Measurements from ENCODE around the gene CHRNA3. TPM values are rescaled to one million over a fixed set of nuclear protein-coding genes. Genes with fewer than 3 reads are reported as not detected.

The CHRNA3 gene
- total RNA-seq, 1 experiment from 2014 or later = not detected

DNA sequence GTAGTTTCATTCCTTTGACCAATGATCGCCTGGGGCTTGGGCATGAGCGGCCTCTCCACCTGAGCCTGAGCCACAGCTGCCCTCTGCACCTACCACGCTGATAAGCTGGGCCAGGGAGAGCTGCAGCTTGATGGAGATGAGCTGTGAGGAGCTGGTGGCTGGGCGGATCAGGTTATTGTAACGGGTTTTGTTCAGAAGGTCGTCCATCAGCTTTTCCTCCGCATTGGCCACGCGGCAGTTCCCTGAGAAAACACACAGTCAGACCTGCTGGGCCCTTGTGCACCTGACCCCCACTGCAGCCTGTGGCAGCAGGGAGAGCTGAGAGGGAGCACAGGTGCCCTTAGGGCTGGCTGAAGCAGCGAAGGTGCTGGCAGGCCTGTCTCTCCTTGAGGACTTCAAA lies 14.6 kb upstream of the CHRNA3 start:
- peaks cover under 1 to 4% of the 10 kb centered on the region in 2 experiments; a peak in 2 of 4 replicates for H3K4me1 ChIP-seq (ENCODE audit: control insufficient read depth in 1 of 2, insufficient read depth in 2 of 2, low read length in 2 of 2)
- peaks cover 6 to 9% of the 10 kb centered on the region in 2 experiments; a peak in 1 of 4 replicates for H3K9me3 ChIP-seq (ENCODE audit: control insufficient read depth in 1 of 2, insufficient read depth in 1 of 2, low read depth in 1 of 2, low read length in 2 of 2)
- DNase-seq (ENCODE audit: low read depth, low spot score) (no peak), ATAC-seq (no peak)
- POLR2A ChIA-PET = no interaction called here
- CTCF ChIA-PET = no interaction called here
- RAD21 ChIA-PET (ENCODE audit: low non-redundant PET in 1 of 2, low total read pairs in 2 of 2, uncharacterized antibody in 2 of 2, unreplicated experiment in 2 of 2) = no interaction called here
- no peaks in the 10 kb centered on the region for H3K79me2 ChIP-seq (ENCODE audit: insufficient read depth, low read length)
- H3K27ac ChIP-seq (ENCODE audit: low read depth, low read length) = no peak overlapping the region
- no peak overlapping the region for H3K4me3 ChIP-seq (replicated peaks in 1 of 2; ENCODE audit: low read depth in 1 of 2, low read length in 2 of 2)
- no peaks in the 10 kb centered on the region for H3K9me2 ChIP-seq (ENCODE audit: insufficient read depth)
- no peaks in the 10 kb centered on the region for H3K27me3 ChIP-seq (ENCODE audit: insufficient read depth, low read length)
- TF ChIP-seq TCF7L2 (IDR thresholded peaks at IDR 0.05; ENCODE audit: borderline replicate concordance, extremely low read depth, insufficient read depth, insufficient read length) (no peak), SIN3A (IDR thresholded peaks at IDR 0.05; ENCODE audit: low read depth) (no peak), SRF (IDR thresholded peaks at IDR 0.05; ENCODE audit: low read depth) (no peak), EZH2 (IDR thresholded peaks at IDR 0.05) (no peak), CEBPB (IDR thresholded peaks at IDR 0.05; ENCODE audit: low read depth) (no peak), POLR2AphosphoS5 (IDR thresholded peaks at IDR 0.05; ENCODE audit: low read depth, low read length) (no peak)
- TF ChIP-seq, protein P1, sequence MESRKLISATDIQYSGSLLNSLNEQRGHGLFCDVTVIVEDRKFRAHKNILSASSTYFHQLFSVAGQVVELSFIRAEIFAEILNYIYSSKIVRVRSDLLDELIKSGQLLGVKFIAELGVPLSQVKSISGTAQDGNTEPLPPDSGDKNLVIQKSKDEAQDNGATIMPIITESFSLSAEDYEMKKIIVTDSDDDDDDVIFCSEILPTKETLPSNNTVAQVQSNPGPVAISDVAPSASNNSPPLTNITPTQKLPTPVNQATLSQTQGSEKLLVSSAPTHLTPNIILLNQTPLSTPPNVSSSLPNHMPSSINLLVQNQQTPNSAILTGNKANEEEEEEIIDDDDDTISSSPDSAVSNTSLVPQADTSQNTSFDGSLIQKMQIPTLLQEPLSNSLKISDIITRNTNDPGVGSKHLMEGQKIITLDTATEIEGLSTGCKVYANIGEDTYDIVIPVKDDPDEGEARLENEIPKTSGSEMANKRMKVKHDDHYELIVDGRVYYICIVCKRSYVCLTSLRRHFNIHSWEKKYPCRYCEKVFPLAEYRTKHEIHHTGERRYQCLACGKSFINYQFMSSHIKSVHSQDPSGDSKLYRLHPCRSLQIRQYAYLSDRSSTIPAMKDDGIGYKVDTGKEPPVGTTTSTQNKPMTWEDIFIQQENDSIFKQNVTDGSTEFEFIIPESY (IDR thresholded peaks at IDR 0.05; ENCODE audit: extremely low read depth, insufficient replicate concordance, low read length) = no peak
- TF ChIP-seq, protein P2, sequence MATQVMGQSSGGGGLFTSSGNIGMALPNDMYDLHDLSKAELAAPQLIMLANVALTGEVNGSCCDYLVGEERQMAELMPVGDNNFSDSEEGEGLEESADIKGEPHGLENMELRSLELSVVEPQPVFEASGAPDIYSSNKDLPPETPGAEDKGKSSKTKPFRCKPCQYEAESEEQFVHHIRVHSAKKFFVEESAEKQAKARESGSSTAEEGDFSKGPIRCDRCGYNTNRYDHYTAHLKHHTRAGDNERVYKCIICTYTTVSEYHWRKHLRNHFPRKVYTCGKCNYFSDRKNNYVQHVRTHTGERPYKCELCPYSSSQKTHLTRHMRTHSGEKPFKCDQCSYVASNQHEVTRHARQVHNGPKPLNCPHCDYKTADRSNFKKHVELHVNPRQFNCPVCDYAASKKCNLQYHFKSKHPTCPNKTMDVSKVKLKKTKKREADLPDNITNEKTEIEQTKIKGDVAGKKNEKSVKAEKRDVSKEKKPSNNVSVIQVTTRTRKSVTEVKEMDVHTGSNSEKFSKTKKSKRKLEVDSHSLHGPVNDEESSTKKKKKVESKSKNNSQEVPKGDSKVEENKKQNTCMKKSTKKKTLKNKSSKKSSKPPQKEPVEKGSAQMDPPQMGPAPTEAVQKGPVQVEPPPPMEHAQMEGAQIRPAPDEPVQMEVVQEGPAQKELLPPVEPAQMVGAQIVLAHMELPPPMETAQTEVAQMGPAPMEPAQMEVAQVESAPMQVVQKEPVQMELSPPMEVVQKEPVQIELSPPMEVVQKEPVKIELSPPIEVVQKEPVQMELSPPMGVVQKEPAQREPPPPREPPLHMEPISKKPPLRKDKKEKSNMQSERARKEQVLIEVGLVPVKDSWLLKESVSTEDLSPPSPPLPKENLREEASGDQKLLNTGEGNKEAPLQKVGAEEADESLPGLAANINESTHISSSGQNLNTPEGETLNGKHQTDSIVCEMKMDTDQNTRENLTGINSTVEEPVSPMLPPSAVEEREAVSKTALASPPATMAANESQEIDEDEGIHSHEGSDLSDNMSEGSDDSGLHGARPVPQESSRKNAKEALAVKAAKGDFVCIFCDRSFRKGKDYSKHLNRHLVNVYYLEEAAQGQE (IDR thresholded peaks at IDR 0.05; ENCODE audit: low read depth) = no peak
- BruUV-seq (replicated peaks) = no TSS peak
- no peaks in the 10 kb centered on the region for H3K36me3 ChIP-seq (ENCODE audit: control insufficient read depth in 1 of 2, insufficient read depth in 2 of 2, low read length in 2 of 2)
- H4K20me1 ChIP-seq (ENCODE audit: insufficient read depth) = no peaks in the 10 kb centered on the region
- intact Hi-C loops (cut with micrococcal nuclease) = no loop called here
- H3K4me2 ChIP-seq (ENCODE audit: low read length) = no peak overlapping the region
- no peak overlapping the region for H3K9ac ChIP-seq (ENCODE audit: low read length)
- H2AFZ ChIP-seq (ENCODE audit: low read depth, low read length, poor library complexity, severe bottlenecking) = no peak overlapping the region

All from HCT116 (cell line).